NCI-H510A (cell line): ENCODE measurements around the gene NKAIN2.
"Not testable (repeated sequence)": the region's sequence is repeated elsewhere in the genome, so short reads cannot be mapped to it uniquely, and the experiment has no call there.

ENCODE experiments used
- DNase-seq: peaks from one replicate; lab custom pipeline; 2025; lab: John Stamatoyannopoulos, UW

NKAIN2 gene

DNA sequence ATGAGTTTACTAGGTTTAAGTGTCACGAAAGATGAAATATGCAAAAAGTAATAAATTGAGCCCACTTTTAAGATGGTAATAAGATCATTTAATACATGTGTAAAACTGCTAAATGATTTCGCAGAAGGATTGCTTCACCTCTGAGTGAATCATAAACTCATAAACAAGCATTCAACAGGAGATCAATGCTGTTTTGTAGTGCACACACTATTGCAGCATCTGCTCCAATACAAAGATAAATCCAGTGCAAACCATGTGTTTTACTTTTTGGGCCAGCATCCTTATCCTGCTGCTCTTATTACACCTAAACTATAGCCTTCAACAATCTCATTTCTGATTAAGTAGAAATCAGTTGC lies 400.1 kb downstream of the NKAIN2 start:
- no peak for DNase-seq

DNA sequence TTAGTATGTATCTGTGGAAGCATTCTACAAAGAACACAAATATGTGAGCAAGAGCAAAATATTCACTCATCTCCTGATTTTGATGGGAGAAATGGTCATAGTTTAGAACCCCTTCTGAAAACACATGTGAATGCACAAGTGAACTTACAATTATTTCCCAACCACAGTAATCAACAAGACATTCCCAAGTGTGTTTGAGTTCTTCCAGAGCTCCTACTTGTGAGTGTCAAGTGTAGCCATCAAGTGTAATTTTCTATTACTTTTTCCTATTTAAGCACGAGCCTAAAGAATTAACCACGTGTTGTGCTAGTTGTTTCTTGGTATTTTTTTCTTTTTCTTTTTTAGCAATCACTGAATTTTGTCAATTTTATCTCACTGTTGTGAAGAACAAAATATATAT lies 402.3 kb downstream of the NKAIN2 start:
- no peak for DNase-seq

DNA sequence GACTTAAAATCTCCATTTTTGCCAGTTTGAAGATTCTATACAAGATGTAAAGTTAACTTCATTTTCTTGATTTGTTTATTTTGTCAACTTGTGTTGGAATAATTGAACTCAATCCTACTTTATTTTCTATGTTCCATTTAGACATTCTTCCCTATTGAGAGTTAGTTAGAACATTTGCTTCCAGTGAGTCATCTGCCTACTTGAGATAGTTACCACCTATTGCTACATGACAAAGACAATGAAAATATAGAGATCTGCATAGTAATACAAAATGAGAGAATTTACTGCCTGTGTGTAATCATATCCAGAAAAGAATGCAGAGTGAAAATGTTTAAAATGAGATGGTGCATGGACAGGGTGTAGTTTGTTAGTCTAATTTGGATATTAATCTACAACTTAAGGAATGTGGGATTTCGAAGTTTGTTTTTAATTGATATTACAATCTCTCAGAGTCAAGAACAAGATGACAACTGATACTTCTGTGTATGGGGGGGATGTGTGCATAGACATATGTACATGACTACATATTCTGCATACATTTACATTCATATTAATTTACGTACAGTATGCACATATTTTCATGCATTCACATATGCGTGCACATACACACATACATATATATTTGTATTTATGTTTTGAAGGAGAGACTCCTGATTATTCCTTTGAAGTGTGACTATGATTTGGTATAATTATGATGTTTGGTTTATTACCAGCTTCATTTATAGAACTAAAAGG lies 420.1 kb downstream of the NKAIN2 start:
- no peak for DNase-seq

DNA sequence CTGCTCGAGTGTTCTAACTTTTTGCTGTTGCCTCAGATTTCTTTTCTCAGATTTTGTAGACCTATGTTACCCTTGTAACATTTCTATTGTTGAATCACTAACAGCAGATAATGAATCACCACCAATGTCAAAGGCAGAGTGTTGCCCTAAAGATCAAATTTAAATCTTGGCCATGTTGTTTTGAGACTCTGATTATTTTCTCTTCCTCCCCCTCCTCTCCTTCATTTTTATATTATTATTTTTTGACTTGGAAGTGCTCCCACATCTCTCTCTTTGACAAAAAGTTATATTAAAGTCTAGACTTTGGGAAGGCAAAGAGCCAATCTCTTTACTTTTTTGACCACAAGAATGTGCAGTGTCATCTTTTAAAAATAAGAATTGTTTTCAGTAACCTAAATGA lies 422.7 kb downstream of the NKAIN2 start:
- no peak for DNase-seq

DNA sequence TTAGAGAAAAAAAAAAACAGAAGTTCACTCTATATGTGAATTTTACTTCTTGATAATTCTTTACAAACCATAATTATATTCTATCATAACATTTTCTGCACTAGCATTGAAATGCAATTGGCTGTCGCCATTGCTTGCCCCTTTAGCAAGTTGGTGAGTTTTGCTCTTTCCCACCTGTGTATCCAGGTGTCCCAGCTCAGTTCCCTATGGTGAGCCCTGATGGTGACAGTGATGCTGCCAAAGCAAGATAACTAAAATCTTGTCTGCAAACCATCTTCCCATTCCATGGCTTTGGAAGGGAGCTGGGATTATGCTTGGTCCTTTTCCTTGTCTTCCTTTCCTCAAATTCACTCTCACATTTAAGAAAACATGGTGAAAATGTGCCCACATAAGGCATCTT lies 429.6 kb downstream of the NKAIN2 start:
- no peak for DNase-seq

DNA sequence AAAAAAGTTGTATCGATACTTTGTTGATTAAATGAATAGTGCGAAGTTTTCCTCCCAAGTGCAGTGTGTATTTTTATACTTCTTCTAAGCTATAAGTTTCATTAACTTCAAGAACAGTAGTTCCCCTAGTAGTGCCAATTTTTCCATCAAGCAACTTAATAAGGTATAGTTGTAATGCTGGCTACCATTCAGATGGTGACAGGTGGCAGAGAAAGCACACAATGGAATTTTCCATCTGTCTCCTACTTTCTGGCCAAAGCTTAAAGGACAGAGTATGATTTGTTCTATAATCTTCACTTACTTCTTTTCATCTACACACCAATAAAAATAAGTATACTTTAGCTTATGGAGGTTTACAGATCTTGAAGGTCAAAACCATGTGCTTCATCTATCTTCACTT lies 431.1 kb downstream of the NKAIN2 start:
- DNase-seq, result no peak

DNA sequence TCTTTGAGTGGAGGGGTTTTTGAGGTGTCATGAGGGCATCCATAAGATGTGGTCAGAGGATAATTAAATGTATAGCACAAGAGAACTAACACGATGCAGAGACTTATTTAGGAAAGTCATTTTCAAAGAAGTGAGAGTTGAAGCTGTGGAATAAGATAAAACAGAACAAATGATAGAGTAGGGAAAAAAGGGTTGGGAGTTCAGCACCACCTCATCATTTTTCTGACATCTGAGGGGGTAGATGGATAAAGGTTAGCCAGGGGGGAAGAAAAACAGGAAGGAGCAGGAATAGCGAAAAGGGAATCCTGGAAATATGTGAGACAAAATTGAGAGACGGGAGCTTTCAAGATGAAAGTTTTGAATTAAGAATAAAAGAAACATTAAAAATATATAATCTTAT lies 434.2 kb downstream of the NKAIN2 start:
- no peak for DNase-seq

DNA sequence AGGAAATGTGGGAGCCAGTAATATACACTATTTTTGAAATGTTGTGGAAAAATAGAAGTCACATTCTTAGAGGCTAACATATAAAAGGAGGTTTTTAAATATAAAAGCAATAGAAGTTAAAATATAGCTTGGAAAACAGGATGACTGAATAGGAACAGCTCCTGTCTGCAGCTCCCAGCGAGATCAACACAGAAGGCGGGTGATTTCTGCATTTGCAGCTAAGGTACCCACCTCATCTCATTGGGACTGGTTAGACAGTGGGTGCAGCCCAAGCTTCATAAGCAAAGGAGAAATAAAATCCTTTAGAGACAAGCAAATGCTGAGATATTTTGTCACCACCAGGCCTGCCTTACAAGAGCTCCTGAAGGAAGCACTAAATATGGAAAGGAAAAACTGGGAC lies 434.7 kb downstream of the NKAIN2 start:
- not testable (repeated sequence) for DNase-seq

DNA sequence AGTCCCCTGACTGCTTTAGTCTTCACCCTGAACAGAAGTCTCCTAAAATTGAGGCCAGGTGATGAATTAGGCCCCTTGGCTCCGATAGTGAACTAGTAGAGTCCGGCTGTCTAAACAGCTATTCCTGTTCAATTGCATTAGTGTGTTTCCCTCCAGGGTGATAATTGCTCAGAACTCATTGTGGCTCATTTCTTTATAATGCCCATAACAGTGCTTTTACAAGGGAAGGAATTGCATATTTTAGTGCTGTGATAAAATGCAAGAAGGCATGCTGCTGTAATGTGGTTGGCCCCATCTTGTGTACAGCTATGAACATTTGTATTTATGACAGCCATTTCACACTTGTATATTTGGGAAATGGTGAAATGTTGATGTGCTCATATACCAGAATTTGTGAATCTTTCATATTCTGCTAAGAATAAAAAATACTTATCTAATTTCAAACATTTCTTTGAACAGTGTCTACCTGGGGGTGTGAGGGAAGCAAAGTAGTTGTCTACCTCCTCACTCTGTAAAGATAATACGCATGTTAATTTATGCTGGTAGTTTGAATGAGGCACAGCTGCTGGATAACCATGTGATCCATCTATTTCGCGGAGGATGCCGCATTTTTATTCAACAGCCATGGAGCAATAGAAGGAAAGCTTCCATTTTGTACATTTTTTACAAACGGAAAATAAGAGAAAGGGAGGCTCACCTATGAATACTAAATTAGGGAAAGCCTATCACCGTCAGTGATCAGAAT lies 451.4 kb downstream of the NKAIN2 start:
- no peak for DNase-seq

DNA sequence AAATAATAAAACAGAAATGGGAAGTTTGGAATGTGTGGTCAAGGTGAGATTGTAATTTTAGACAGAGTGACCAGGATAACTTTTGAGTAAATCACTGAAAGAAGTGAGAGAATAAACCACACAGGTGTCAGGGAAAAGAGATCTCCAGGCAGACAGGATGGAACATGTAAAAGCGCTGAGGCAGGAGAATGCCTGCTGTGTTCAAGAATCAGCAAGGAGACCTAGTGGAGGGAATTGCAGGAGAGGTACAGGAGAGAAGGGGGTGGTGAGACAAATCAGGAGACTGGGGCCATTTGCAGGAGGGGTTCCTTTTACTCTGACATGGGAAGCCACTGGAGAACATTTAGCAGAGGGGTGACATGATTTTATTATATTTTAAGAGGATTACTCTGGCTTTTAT lies 456.7 kb downstream of the NKAIN2 start:
- DNase-seq, result no peak

DNA sequence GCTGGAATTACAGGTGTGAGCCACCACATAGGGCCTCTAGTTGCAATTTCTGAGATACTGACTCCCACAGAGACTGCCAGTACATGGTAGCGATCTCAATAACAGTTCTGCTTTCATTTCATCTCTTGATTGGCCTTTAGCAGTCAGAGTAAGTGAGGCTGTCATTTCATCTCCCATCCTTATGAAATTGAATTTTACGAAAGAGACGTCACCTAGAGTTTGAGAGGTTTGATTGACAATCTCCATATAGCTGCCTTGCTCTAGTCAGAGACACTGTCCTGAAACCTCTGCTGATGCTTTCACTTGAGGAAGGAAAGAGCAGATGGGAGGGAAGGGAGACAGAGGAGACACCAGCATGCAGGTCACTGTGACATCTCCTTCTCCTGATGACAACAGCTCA lies 466.1 kb downstream of the NKAIN2 start:
- DNase-seq, result no peak

DNA sequence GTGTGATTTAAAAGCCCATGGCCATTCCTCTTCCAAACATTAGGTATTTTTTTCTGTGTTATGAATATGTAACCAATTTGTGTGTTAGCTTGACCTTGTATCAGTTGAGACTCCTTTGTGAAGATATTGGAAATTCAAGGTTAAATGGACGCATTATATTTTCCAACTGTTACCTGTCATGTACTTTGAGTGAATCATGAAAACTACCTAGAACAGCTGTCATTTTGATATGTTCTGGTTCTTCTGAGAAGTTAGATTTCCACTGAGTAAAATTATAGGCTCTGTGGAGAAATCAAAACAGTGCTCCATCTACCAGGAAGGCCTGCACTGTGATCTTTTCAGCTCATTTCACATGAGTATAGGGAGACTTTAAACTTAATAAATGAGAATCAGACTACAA lies 470.0 kb downstream of the NKAIN2 start:
- DNase-seq, result no peak

DNA sequence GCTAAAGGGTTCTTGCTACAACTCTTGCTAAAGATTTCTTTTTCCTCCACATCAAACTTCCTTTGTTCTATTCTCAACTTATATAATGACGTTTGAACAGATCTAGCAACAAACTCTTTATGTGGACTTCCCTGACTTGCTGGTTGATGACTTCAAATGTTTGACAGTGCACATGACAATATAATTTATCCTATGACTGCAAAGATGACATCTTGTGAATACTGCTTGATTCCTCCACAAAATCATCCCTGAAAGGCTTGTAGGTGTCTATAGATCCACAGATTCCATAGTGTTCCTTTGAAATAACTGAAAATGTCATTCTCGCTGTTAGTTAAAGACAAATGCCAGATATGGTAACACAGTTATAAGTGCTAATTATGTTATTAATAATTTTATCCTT lies 478.9 kb downstream of the NKAIN2 start:
- DNase-seq, result no peak

DNA sequence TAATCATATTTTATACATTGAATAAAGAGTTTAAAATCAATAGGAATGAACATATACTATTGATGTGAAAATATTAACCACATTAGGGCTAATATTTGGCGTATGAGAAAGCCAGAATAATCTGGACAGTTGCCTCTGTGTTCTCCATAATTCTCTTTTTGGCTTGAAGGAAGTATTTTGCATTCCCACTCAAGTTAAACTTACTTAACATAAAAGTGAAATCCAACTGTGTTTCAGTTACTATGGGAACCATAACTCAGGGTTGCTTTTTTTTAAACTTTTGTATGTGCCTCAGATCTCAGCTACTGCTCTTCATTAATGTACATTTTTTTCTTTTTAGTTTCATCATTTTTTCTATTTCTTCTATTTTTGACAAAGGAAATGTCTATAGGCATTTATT lies 479.8 kb downstream of the NKAIN2 start:
- no peak for DNase-seq

DNA sequence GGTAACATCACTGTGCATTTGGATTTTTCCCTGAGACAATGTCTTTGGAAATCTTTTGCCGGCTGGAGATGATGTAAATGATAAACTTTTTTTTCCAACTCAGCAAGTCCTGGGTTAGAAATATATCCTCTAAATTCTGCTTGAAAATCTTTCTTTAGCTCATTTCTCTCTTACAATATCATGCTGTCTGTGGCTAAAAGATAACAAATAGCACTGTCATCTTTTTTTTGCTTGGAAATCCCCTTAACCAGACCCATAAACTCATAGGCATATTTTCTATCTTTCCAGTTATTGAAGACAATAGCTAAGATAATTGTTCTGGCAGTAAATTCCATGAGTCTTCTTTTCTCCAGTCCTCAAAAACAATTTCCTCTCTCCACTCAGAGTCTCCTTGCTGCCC lies 481.5 kb downstream of the NKAIN2 start:
- DNase-seq, result no peak

DNA sequence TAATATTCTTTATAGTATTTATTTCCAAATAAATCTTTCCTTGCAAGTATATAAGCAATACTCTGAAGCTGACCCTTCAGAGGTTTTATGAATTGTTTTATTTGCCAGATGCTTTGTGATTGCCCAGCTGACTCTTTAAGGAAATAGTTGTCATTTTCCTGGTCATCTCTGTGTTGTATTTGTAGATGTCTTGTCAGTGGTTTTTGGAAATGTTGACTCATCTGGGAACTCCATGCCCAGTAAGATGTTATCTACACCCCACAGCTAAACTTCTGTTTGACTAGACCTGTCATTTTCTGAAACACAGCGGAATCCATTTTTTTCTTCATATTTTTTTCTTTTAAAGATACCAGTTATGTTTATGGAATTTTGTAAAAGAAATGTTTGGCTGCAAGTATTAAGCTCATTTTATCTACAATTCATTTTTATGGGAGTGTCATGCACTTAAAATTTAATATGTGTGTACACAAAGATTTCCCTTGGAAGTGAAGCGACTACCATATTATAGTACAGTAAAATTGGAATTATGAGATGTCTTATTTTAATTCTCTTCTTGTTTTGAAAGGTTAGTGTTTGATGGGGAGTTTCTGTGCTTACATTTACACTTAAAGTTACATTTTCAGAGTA lies 491.0 kb downstream of the NKAIN2 start:
- DNase-seq, result no peak

DNA sequence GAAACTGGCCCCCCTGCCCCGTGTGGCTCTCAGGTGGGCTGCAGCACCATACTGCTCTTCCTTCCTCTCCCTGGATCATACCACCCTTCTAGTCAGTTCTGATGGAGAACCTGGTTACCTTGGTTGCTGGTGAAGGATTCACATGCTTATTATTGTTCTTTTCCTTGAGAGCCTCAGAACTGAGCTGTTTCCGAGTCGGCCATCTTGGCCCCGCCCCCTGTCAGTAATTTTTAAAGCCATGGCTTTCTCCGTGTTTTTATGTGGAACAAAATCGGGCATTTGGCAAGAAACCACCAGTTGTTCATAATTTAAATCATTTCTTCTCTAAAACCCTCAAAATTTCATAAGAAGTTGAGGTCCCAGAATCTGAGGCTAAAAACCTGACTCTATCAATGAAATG lies 493.8 kb downstream of the NKAIN2 start:
- no peak for DNase-seq

DNA sequence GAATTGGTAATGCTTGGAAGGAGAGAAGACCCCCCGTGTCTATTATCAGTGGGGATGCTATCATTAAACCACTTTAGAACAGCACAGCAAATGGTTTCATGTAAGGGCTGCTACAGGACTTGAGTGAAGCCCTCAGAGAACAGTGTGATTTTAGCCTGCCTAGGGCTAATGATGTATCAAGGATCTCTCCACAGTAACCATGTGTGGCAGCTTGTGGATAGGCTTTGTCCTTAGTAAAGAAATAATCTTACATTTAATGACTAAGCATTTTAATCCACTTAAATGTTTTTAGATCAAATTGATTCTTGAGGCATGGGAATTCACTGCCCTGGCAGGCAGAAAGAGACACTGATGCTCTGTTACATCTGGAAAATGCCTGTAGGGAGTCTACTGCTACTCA lies 495.1 kb downstream of the NKAIN2 start:
- no peak for DNase-seq

DNA sequence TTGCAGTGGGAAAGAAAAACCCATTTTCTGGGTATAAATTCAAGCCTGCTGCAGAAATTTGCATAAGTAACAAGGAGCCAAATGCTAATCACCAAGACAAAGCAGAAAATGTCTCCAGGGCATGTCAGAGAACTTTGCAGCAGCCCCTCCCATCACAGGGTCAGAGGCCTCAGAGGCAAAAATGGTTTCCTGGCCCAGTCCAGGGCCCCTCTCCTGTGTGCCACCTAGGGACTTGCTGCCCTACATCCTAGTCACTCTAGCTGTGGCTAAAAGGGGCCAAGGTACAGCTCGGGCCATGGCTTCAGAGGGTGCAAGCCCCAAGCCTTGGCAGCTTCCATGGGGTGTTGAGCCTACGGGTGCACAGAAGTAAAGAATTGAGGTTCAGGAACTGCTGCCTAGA lies 497.2 kb downstream of the NKAIN2 start:
- DNase-seq, result not testable (repeated sequence)

DNA sequence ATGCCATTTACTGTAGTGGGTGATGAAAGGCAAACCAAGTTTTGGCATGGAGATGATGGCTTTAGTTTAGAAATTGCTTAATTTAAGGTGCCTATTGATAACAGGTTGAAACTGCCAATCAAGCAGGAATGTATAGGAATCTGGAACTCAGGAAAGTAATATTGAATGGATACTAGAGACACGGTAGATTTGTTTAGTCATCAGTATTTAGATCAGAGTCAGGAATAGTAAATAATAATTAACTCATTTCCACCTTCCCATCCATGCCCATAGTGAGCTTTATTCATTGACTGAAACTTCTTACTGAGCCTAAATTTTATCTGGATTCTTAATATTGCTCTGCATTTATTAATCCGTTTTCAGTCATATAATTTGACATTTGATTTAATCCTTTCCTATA lies 500.3 kb downstream of the NKAIN2 start:
- DNase-seq, result no peak

DNA sequence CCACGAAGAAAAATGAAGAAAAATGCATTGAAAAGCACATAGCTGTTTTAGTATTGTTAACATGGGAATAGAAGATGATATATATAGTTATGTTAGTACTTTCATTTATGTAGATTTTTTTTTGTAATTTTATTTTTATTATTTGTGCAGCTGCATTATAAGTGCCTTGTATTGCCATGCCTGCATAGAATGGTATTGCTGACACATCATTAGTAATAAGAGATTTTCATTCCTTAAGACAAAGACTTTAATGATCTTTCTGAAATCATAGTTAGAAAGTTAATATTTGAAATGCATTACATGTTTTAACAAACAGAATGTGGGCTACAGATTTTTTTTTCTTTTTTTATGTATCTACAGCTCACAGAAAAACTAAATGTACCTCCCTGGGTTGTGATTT lies 506.5 kb downstream of the NKAIN2 start:
- DNase-seq, result no peak

DNA sequence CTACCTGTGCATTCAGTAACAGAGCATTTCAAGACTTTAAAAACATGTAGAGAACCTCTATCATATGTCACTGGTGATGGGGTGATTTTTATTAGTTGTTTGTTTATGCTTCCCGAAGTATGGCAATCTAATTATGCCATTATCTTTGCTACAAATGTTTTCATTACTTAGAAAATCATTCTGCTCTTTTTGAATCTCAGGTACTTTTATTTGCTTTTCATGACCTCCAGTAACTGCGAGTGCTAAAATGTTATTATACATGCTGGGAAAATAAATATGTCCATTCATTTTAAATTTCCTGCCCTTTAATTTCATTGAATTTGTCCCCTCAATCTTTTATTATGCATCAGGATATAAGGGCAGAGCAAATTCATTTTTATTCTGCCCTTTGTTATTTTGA lies 515.7 kb downstream of the NKAIN2 start:
- no peak for DNase-seq

DNA sequence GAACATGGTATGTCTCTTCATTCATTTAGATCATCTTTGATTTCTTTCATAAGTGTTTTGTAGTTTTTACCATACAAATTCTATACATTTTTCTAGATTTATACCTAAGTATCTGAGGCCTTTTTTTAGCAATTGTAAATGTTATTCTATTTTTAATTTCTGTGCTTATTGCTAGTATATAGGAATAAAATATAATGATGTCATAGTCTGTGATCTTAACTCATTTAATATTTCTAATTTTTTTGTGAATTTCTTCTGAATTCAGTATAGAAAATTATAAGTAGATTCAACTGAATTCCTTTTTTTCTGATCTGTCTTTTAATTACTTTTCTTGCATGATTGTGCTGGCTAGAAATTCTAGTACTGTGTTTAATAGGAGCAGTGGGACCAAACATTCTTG lies 520.6 kb downstream of the NKAIN2 start:
- DNase-seq, result no peak

DNA sequence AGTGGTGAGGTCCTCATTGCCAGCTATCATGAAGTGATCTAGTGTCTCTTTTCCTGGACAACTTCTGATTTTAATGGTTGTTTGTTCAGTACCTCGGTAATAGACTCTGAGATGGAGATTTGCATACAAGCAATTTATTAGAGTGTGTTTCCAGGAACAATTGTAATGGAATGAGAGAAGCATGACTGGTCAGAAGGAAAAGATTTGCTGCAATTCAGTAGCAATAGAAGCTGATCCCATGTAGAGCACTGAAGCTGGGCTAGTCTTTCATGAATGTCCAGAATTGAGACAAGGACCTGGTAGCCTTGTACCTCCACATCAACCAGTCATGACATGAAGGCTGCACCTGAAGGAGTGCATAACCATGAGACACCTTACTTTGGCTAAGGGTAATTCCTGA lies 526.5 kb downstream of the NKAIN2 start:
- DNase-seq, result no peak
